Neural cell (in vitro differentiated cells): Measurements from ENCODE around the gene ELMO1.

Experiments used
- EP300 ChIP-seq: fragments of 450-650 bp; conservative IDR thresholded peaks from 2 replicates; pipeline ENCODE4 v1.6.1; 2014; ENCODE audit warnings: antibody characterized with exemption, mild to moderate bottlenecking, moderate library complexity; ENCODE audit not compliant: poor library complexity, severe bottlenecking
- EZH2 ChIP-seq: fragments of 200-600, 300-800 bp; shearing (Covaris generic), sonication (generic); IDR thresholded peaks from 2 replicates; pipeline ENCODE4 v1.6.1; 2014; ENCODE audit warnings: antibody characterized with exemption, low read length, borderline replicate concordance, mild to moderate bottlenecking; ENCODE audit not compliant: insufficient read depth, poor library complexity, severe bottlenecking
- SMC3 ChIP-seq: fragments of 450-650 bp; conservative IDR thresholded peaks from 2 replicates; pipeline ENCODE4 v1.6.1; 2014; ENCODE audit warnings: antibody characterized with exemption, mild to moderate bottlenecking, moderate library complexity; ENCODE audit not compliant: poor library complexity
- TAF1 ChIP-seq: IDR thresholded peaks from 2 replicates; pipeline ENCODE4 v1.6.1; 2012; ENCODE audit warnings: low read depth
- TF ChIP-seq, protein P1 (sequence below): fragments of 450-650 bp; IDR thresholded peaks from 2 replicates; pipeline ENCODE4 v1.5.1; 2014; ENCODE audit warnings: antibody characterized with exemption, mild to moderate bottlenecking, moderate library complexity; ENCODE audit not compliant: poor library complexity, severe bottlenecking

DNA sequence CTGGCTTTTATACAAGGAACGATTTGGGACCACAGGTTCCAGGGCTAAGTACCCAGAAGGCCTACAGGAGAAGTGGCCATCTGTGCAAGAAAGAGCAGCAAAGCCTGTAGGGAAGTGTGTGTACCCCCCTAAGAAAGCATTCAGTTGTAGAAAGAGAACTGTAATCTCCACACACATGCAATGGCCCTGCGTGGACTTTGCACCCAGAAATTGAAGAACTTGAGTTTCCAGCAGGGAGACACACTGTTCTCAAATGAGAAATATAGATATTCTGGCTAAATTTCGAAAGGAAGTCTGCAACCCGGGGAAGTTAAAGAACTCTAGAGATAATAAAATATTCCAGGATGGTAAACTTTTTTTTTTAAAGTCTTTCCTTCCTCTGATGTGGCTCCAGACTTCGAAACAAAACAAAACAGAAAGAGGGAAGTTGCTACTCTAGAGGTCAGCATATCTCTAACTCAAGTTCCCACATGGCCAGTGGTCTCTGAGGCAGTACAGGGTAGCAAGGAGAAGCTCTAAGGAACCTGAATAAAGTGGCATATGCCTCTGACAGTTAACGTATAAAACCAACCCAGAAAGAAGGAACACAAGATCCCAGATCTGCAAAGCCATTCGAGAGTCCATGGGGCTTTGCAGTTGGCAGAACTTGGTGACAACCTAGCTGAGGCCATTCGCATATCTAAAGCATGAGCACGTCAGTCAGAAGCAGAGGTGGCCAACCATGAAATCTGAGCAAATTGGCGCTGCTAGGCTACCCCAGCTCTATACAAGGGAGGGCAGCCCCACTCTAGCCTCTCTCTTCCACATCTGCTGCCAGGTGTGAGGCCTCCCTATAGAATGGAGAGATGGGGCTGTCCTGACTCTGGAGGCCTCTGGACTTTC is 56.6 kb downstream of the ELMO1 start:
- TF ChIP-seq, protein P1, sequence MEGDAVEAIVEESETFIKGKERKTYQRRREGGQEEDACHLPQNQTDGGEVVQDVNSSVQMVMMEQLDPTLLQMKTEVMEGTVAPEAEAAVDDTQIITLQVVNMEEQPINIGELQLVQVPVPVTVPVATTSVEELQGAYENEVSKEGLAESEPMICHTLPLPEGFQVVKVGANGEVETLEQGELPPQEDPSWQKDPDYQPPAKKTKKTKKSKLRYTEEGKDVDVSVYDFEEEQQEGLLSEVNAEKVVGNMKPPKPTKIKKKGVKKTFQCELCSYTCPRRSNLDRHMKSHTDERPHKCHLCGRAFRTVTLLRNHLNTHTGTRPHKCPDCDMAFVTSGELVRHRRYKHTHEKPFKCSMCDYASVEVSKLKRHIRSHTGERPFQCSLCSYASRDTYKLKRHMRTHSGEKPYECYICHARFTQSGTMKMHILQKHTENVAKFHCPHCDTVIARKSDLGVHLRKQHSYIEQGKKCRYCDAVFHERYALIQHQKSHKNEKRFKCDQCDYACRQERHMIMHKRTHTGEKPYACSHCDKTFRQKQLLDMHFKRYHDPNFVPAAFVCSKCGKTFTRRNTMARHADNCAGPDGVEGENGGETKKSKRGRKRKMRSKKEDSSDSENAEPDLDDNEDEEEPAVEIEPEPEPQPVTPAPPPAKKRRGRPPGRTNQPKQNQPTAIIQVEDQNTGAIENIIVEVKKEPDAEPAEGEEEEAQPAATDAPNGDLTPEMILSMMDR: no peak
- TF ChIP-seq SMC3 (no peak), EP300 (no peak), TAF1 (no peak), EZH2 (no peak)
